ENCODE results near the gene FAM107B. TPM values are rescaled to one million over a fixed set of nuclear protein-coding genes. Genes with fewer than 3 reads are reported as not detected.

Gene FAM107B
- total and polyA plus RNA-seq, 2 of the 8 experiments (the other 6 are each of a cell fraction or from before 2014, with no cell fraction given): 7.5 to 28.1 TPM

- ChIA-PET CTCF (ENCODE audit: partially characterized antibody) (interaction anchor here (0.6 to 1.5 kb wide), 6 partner anchors 10 to 445 kb away, joined by 3 to 6 read pairs (median 3); no protein-coding TSS in a partner anchor), POLR2A (ENCODE audit: partially characterized antibody) (interaction anchor here (0.8 kb wide), 1 partner anchor 310 kb away, joined by 3 read pairs; the partner anchor contains the start of genes CDNF, HSPA14 and MSANTD7)
- H4K20me1 ChIP-seq (replicated peaks in 1 of 2; ENCODE audit: control insufficient read depth in 1 of 2, insufficient read depth in 2 of 2, low read length in 2 of 2): no peaks in the 10 kb centered on the region
- TF ChIP-seq CTBP2 (IDR thresholded peaks at IDR 0.05; ENCODE audit: borderline replicate concordance, insufficient read depth, insufficient read length, low read length): no peak
- no peak for TF ChIP-seq HDAC2 (IDR thresholded peaks at IDR 0.05; ENCODE audit: borderline replicate concordance in 1 of 2, low read depth in 2 of 2, low read length in 2 of 2)
- TF ChIP-seq SP2 (IDR thresholded peaks at IDR 0.05; ENCODE audit: low read length): no peak
- no peak for TF ChIP-seq CREB1 (IDR thresholded peaks at IDR 0.05)
- no peak for TF ChIP-seq TCF12 (IDR thresholded peaks at IDR 0.05; ENCODE audit: low read depth, low read length)
Measured at GRCh38 chr10:14527134-14527844, 247.4 kb downstream of the FAM107B start.

More at GRCh38 chr10:14527134-14527844, 247.4 kb downstream of the FAM107B start:
- Histone ChIP-seq H3K9ac (replicated peaks in 1 of 4; ENCODE audit: extremely low read depth in 1 of 4, low read depth in 3 of 4, low read length in 3 of 4) (no peak overlapping the region), H3K23me2 (ENCODE audit: low read depth, low read length) (no peaks in the 10 kb centered on the region), H3K27ac (ENCODE audit: low read depth, low read length) (no peak overlapping the region), H3K36me3 (ENCODE audit: control insufficient read depth in 2 of 4, insufficient read depth in 4 of 4, low read length in 3 of 4) (no peaks in the 10 kb centered on the region), H3K9me3 (ENCODE audit: insufficient read depth in 2 of 2, low read depth in 1 of 2, low read length in 1 of 2) (no peaks in the 10 kb centered on the region), H3K4me1 (replicated peaks in 1 of 4; ENCODE audit: control insufficient read depth in 3 of 4, insufficient read depth in 4 of 4, low read length in 3 of 4) (no peaks in the 10 kb centered on the region), H2BK12ac (ENCODE audit: low read depth, low read length) (no peak overlapping the region), H3K14ac (ENCODE audit: insufficient read length) (no peak overlapping the region), H3K23ac (ENCODE audit: insufficient read length) (no peak overlapping the region), H2AFZ (ENCODE audit: low read length) (no peak overlapping the region), H2BK15ac (ENCODE audit: low read length) (no peak overlapping the region), H4K8ac (ENCODE audit: extremely low read depth, insufficient read depth, low read length) (no peak overlapping the region), H2BK20ac (ENCODE audit: low read length) (no peak overlapping the region), H3K4me3 (ENCODE audit: extremely low read depth in 1 of 4, insufficient read depth in 2 of 4, low read depth in 3 of 4, low read length in 4 of 4) (no peak overlapping the region), H2BK120ac (replicated peaks; ENCODE audit: low read depth, low read length) (no peak overlapping the region), H2AK5ac (ENCODE audit: low read depth, low read length) (no peak overlapping the region), H2BK5ac (ENCODE audit: low read depth, low read length) (no peak overlapping the region), H3K79me2 (ENCODE audit: control insufficient read depth in 1 of 2, insufficient read depth in 2 of 2, low read length in 2 of 2) (no peaks in the 10 kb centered on the region), H3K56ac (replicated peaks; ENCODE audit: insufficient read length, low read depth, low read length) (no peak overlapping the region), H3K18ac (ENCODE audit: extremely low read depth, low read length) (no peak overlapping the region), H4K91ac (replicated peaks; ENCODE audit: insufficient read length, low read length) (no peak overlapping the region), H3K27me3 (replicated peaks in 1 of 4; ENCODE audit: control insufficient read depth in 3 of 4, extremely low read depth in 1 of 4, insufficient read depth in 3 of 4, low read length in 3 of 4) (no peaks in the 10 kb centered on the region), H4K5ac (ENCODE audit: insufficient read length, low read depth, low read length) (no peak overlapping the region), H3K4ac (replicated peaks; ENCODE audit: insufficient read length, low read depth, low read length) (no peak overlapping the region), H3K4me2 (ENCODE audit: insufficient read depth in 1 of 2, low read depth in 2 of 2, low read length in 2 of 2) (no peak overlapping the region), H3K79me1 (ENCODE audit: low read depth, low read length) (no peaks in the 10 kb centered on the region)
- FAIRE-seq (no peak), DNase-seq (ENCODE audit: low read depth in 1 of 2, low spot score in 2 of 2) (no peak)
- WGBS, 2 experiments (ENCODE audit: extremely low coverage in 1 of 2, insufficient coverage in 1 of 2, insufficient read length in 1 of 2, insufficient replicate concordance in 2 of 2, low coverage in 1 of 2, low lambda C conversion rate in 2 of 2, missing lambda C conversion rate in 1 of 2): 95% methylated on average over 3 of the region's 3 CpGs; no CpG with 5 or more reads in 1 of the 2 experiments

Measured in H1 (cell line).